ENCODE measurements around the gene RBM33. TPM values are rescaled to one million over a fixed set of nuclear protein-coding genes. Genes with fewer than 3 reads are reported as not detected.

RBM33 gene
- total and polyA plus RNA-seq, 2 of the 4 experiments (the other 2 are of a cell fraction) = 7.3 to 10.8 TPM

DNA sequence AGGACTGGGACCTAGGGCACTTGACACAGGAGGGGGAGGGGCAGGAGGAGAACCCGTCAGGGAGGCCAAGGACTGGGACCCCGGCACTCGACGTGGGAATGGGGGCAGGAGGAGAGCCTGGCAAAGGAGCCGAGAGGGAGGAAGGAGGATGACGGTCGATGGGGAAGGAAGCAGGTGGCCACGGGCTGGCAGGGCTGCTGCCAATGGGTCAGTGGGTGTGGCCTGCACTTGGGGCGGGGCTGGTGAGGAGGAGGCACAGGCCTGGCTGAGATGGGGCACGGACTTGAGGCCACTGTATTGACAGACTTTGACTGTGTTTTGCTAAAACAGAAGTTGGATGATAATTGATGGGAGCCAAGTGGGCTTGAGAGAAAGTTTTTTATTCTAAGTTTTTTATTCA lies 68.9 kb downstream of the RBM33 start:
- 77% methylated on average over 2 of the region's 10 CpGs; no CpG with 5 or more reads in 1 of the 2 experiments for whole genome bisulfite sequencing, 2 experiments (ENCODE audit: extremely low coverage in 2 of 2, insufficient read length in 1 of 2)
- Histone ChIP-seq H3K4ac (ENCODE audit: low read depth, low read length) (no peak overlapping the region), H4K91ac (ENCODE audit: insufficient read depth, low read depth, low read length) (no peak overlapping the region), H2BK15ac (ENCODE audit: low read depth, low read length) (no peak overlapping the region), H3K23ac (ENCODE audit: low read depth, low read length) (no peak overlapping the region), H2BK5ac (ENCODE audit: low read depth, low read length, poor library complexity, severe bottlenecking) (no peak overlapping the region), H3K27me3 (ENCODE audit: control insufficient read depth, insufficient read depth, low read length) (no peaks in the 10 kb centered on the region), H3K36me3 (ENCODE audit: control insufficient read depth, insufficient read depth, low read length) (peaks cover 39% of the 10 kb centered on the region), H2AK9ac (replicated peaks; ENCODE audit: low read depth, low read length, poor library complexity) (no peak overlapping the region), H4K5ac (ENCODE audit: low read depth, low read length) (no peak overlapping the region), H3K14ac (replicated peaks; ENCODE audit: low read depth, low read length) (no peak overlapping the region), H4K8ac (ENCODE audit: low read depth in 2 of 2, low read length in 2 of 2) (no peak overlapping the region), H2BK120ac (ENCODE audit: low read depth, low read length) (no peak overlapping the region), H3K18ac (ENCODE audit: low read depth, low read length) (no peak overlapping the region), H3K56ac (ENCODE audit: extremely low read depth, insufficient read depth, low read length) (no peak overlapping the region), H3K79me1 (ENCODE audit: low read depth in 1 of 2, low read length in 2 of 2) (peaks cover 48 to 57% of the 10 kb centered on the region in 2 experiments), H3K27ac (ENCODE audit: insufficient read depth, low read length) (no peak overlapping the region), H4K20me1 (ENCODE audit: insufficient read depth, low read length) (peaks cover 26% of the 10 kb centered on the region), H3K9me3 (ENCODE audit: control insufficient read depth, insufficient read depth, low read length) (no peaks in the 10 kb centered on the region), H3K9me1 (ENCODE audit: insufficient read depth, low read length) (peaks cover 20% of the 10 kb centered on the region), H3K9ac (ENCODE audit: low read depth, low read length) (no peak overlapping the region), H2BK20ac (ENCODE audit: low read depth, low read length) (no peak overlapping the region), H2AK5ac (ENCODE audit: low read depth, low read length) (no peak overlapping the region), H3K4me3 (ENCODE audit: insufficient read depth, low read depth, low read length) (no peak overlapping the region), H3K4me2 (ENCODE audit: low read depth, low read length) (no peak overlapping the region), H2AFZ (replicated peaks; ENCODE audit: low read length, poor library complexity) (no peak overlapping the region), H3K4me1 (ENCODE audit: control insufficient read depth, insufficient read depth, low read length) (peaks cover 2% of the 10 kb centered on the region; the same call in 1 of the 2 replicates)
- intact Hi-C loops (cut with micrococcal nuclease) = no loop called here
- in situ Hi-C loops (cut with MboI; ENCODE audit: low sequenced_read_pairs) = no loop called here
- no peak; the same call in 1 of the 2 replicates for ATAC-seq (ENCODE audit: low read depth)
- ChIA-PET CTCF (no interaction called here), POLR2A (ENCODE audit: unreplicated experiment) (no interaction called here)
- no peak for DNase-seq
- TF ChIP-seq SMC3 (IDR thresholded peaks at IDR 0.05; ENCODE audit: low read depth, low read length) (no peak), CEBPB (IDR thresholded peaks at IDR 0.05; ENCODE audit: low read depth, low read length) (no peak), MXI1 (IDR thresholded peaks at IDR 0.05; ENCODE audit: borderline replicate concordance, low read depth, low read length) (no peak), BHLHE40 (IDR thresholded peaks at IDR 0.05; ENCODE audit: low read depth, low read length) (no peak), POLR2A (IDR thresholded peaks at IDR 0.05; ENCODE audit: low read depth, low read length) (no peak)
- BruUV-seq (replicated peaks) = no TSS peak
- dilution Hi-C loops (cut with HindIII; ENCODE audit: low sequenced_read_pairs, unreplicated experiment) = no loop called here
